Kidney epithelial cell (primary cell): Measurements from ENCODE around the gene UBE3B. TPM values are rescaled to one million over a fixed set of nuclear protein-coding genes. Genes with fewer than 3 reads are reported as not detected.

Experiments
- DNase-seq: peaks from one replicate; pipeline ENCODE4 v3.0.0-alpha.2; 2010; ENCODE audit warnings: low read depth
- H3K27me3 ChIP-seq: 2 replicates; pipeline ENCODE4 v1.6.0; 2011; ENCODE audit warnings: low read length; ENCODE audit not compliant: control insufficient read depth, insufficient read depth
- H3K36me3 ChIP-seq: 2 replicates; pipeline ENCODE4 v1.5.1; 2011; ENCODE audit warnings: low read length; ENCODE audit not compliant: control insufficient read depth, insufficient read depth
- H3K4me3 ChIP-seq: 2 replicates; pipeline ENCODE4 v1.5.1; 2011; ENCODE audit warnings: low read depth, mild to moderate bottlenecking, control low read depth, low read length
- CTCF ChIP-seq: IDR thresholded peaks from 2 replicates; pipeline ENCODE4 v1.5.1; 2011; ENCODE audit warnings: mild to moderate bottlenecking, moderate library complexity, low read length, control low read depth, inconsistent platforms; ENCODE audit not compliant: insufficient read depth, poor library complexity, severe bottlenecking
- total RNA-seq: library from RNA; depleted of rRNA; stranded (reverse); fragments of >200 nt; gene quantifications from 2 replicates; pipeline ENCODE4 v1.2.3, GENCODE V29; 2015

UBE3B gene
- total RNA-seq, 1 donor from 2014 or later: 38.3 TPM

- TF ChIP-seq CTCF: no peak
- no peaks in the 10 kb centered on the region for H3K27me3 ChIP-seq
- H3K36me3 ChIP-seq: peaks cover 1% of the 10 kb centered on the region
- H3K4me3 ChIP-seq: no peak overlapping the region
- DNase-seq: no peak
Measured at GRCh38 chr12:109487181-109488050, 10.0 kb downstream of the UBE3B start.

DNA sequence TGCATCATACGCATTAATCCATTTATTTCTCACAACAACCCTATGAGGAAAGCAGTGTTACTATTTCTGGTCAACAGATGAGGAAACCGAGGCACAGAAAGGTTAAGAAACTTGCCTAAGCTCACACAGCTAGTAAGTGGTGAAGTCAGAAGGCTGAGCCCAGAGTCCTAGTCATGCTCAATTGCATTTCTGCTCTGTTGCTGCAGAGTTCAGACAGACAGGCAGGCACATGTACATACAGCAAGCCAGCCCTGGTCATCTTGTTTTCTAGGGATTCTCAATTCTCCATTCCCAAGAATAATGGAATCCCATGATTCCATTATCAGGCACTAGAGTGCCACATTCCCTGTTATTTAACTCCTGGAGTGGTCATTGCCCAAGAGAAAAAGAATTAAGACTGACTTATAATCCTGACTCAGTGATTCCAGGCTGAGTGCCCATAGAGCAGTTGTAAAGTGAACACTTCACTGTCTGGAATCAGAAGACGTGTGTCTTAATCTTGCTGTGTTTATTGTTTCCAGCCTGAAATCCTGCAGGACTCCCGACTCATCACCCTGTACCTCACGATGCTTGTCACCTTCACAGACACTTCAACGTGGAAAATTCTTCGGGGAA lies 10.7 kb downstream of the UBE3B start:
- no peak for DNase-seq
- H3K27me3 ChIP-seq: no peaks in the 10 kb centered on the region
- TF ChIP-seq CTCF: no peak

DNA sequence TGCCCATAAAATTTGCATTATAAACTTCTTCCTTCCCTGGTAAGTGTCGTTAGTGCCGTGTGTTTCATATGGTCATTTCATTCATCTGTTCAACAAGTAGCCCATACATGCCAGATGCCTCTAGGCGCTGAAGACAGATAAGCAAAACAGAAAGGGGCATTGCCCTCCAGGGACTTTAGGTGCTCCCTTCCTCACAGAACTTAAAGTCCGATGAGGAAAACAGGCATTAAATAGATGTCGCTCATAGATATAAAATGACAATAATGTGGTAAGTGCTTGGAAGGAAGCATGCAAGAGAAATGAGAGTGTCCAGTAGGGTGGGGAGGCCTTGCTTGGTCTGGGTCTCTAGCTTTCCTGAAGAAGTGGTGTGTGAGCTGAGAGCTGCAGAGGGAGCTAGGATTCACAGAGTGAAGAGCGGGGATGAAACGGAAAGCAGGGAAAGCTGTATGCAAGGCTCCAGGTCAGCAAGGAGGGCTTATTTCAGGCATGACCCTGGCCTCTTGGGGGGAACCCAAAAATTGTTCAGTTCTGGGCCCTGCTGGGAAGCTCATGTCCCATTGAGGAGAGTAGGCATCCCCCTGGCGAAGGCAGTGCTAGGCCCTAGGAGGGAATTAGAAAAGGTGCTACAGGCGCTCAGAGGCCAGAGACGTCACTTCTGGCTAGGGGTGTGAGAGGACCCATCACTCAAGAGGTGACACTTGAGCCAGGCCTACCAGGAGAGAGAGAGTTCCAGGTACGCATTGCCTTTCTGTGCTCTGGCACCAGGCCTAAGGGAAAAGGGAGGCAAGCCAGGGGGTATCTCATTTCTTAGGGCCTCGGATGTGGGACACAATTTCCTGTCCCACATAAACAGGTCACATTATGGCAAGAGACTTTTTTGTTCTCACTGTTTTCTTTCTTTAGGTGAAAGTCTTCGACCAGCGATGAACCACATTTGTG lies 11.9 kb downstream of the UBE3B start:
- no peak for TF ChIP-seq CTCF
- H3K36me3 ChIP-seq: peaks cover 3% of the 10 kb centered on the region
- H3K27me3 ChIP-seq: no peaks in the 10 kb centered on the region
- DNase-seq: no peak
- H3K4me3 ChIP-seq: no peak overlapping the region

More for the DNA sequence above, 10.7 kb downstream of the UBE3B start:
- Histone ChIP-seq H3K36me3 (peaks cover 3% of the 10 kb centered on the region), H3K4me3 (no peak overlapping the region)

GRCh38 chr12:109489955-109490565 lies 12.6 kb downstream of the UBE3B start:
- no peak for TF ChIP-seq CTCF
- Histone ChIP-seq H3K27me3 (no peaks in the 10 kb centered on the region), H3K36me3 (peaks cover 3% of the 10 kb centered on the region), H3K4me3 (no peak overlapping the region)
- DNase-seq: no peak

DNA sequence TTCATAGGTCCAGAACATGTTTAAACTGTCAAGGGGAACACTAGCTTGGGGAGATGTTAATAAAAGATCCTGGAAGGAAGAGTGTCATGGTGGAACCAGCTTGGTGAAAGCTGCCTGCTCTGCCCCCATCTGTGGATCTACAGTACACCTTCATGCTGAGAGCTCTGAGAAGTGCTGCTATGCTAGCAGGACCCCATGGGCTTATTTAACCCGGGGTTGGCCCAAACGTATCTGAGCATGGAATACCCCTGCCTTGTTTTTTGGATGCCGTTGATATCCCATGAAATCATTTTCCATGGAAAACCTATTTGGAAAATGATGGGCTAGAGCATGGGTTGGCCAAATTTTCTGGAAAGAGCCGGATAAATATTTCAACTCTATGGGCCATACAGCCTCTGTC lies 14.2 kb downstream of the UBE3B start:
- Histone ChIP-seq H3K36me3 (peaks cover 3% of the 10 kb centered on the region), H3K27me3 (no peaks in the 10 kb centered on the region), H3K4me3 (no peak overlapping the region)
- no peak for TF ChIP-seq CTCF
- no peak for DNase-seq
